ENCODE data around the gene PPP1R14D.

- TF ChIP-seq CTCF (IDR thresholded peaks at IDR 0.05; ENCODE audit: low read length) (no peak), EZH2 (optimal IDR thresholded peaks at IDR 0.05; ENCODE audit: low read depth, low read length) (no peak)
These were observed 4.8 kb downstream of the PPP1R14D start for GRCh38 chr15:40823572-40824343.

All from MM.1S (cell line).